Cardiac ventricle fibroblast (primary cell): ENCODE measurements around the gene PHYHIPL. TPM values are rescaled to one million over a fixed set of nuclear protein-coding genes. Genes with fewer than 3 reads are reported as not detected.

Experiments used
- total RNA-seq: library from RNA; depleted of rRNA; stranded (reverse); fragments of >200 nt; gene quantifications from 2 replicates; pipeline ENCODE4 v1.2.3, GENCODE V29; 2015

Gene PHYHIPL
- total RNA-seq = not detected in 2 replicates

DNA sequence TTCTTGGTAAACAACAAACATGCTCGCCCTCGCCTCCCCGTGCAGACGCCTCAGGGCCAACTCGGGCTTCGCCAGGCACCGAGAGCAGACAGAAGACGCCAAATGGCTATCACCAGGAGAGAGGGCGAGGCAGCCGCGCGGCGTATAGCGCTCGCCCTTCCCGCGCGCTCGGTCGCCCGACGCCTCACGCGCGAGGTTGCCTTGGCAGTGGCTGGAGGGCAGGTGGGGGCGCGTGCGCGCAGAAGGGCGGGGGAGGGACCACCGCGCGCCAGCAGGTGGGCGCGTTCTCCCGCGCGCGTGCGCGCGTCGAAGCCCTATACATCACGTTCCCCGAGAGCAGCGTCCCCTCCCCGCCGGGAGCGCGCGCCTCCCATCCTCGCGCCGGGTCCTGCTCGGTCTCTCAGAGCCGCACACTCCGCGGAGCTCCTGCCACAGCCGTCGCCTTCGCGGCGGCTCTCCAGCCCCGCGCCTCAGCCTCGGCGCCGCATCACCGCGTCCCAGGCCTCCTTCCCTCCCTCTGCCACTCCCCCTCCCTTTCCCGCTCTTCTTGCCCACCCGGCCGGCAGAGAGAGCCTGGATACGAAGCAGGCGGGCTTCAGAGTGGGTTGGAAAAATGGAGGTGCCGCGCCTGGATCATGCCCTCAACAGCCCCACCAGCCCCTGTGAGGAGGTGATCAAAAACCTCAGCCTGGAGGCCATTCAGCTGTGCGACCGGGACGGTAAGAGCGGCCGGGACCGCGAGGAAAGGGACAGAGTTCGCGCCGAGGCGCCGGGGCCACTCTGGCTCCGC lies at the start of gene PHYHIPL:
TSS of gene PHYHIPL (plus strand) at position 403 of the 790 bp plus-strand sequence. CDS start at position 614, 211 bp downstream.

Other genes with a start within 250 kb of the PHYHIPL start
- gene FAM13C, start 185.9 kb downstream of the PHYHIPL start, total RNA-seq = 5.1 and 6.1 TPM in 2 replicates